HG02943 (cell line): ENCODE measurements around the gene GRAMD1A.

Source experiments
- ATAC-seq: cut with Tn5 transposase; IDR thresholded peaks from one replicate; pipeline ENCODE4 v1.9.1; 2021; ENCODE audit warnings: mild to moderate bottlenecking, low read depth, moderate library complexity; ENCODE audit not compliant: unreplicated experiment

Gene GRAMD1A

GRCh38 chr19:35033067-35034004 lies 33.2 kb downstream of the GRAMD1A start:
- ATAC-seq = no peak

- ATAC-seq = no peak
These were observed 33.9 kb downstream of the GRAMD1A start for GRCh38 chr19:35034005-35034502.

GRCh38 chr19:35034588-35035382 lies 34.7 kb downstream of the GRAMD1A start:
- no peak for ATAC-seq

GRCh38 chr19:35037716-35038622 lies 37.8 kb downstream of the GRAMD1A start:
- no peak for ATAC-seq

GRCh38 chr19:35038623-35039512 lies 38.7 kb downstream of the GRAMD1A start:
- no peak for ATAC-seq

GRCh38 chr19:35039881-35040825 lies 40.0 kb downstream of the GRAMD1A start:
- no peak for ATAC-seq

GRCh38 chr19:35040826-35041547 lies 40.9 kb downstream of the GRAMD1A start:
- no peak for ATAC-seq

- no peak for ATAC-seq
These were observed 41.5 kb downstream of the GRAMD1A start, which contains the start of gene HPN for GRCh38 chr19:35041548-35042055. TSS of gene HPN (plus strand) at chr19:35041721. CDS start at chr19:35042507, 786 bp downstream.

GRCh38 chr19:35042056-35042730 lies 42.1 kb downstream of the GRAMD1A start:
- ATAC-seq = no peak

- ATAC-seq = no peak
These were observed 43.0 kb downstream of the GRAMD1A start for GRCh38 chr19:35042954-35043604.

- no peak for ATAC-seq
These were observed 43.8 kb downstream of the GRAMD1A start for GRCh38 chr19:35043906-35044305.

GRCh38 chr19:35044317-35045117 lies 44.4 kb downstream of the GRAMD1A start:
- no peak for ATAC-seq

- ATAC-seq = peak; percentile 63
These were observed 45.7 kb downstream of the GRAMD1A start for GRCh38 chr19:35045667-35046300.

- ATAC-seq = no peak
These were observed 46.3 kb downstream of the GRAMD1A start for GRCh38 chr19:35046461-35046860.

- ATAC-seq = no peak
These were observed 48.8 kb downstream of the GRAMD1A start for GRCh38 chr19:35048911-35049411.
